ENCODE results near the gene TSPAN10.

GRCh38 chr17:81648707-81649085 is 11.7 kb downstream of the TSPAN10 start:
- TF ChIP-seq GATA2 (IDR thresholded peaks at IDR 0.05; ENCODE audit: low read depth, low read length) = no peak
- TF ChIP-seq GATA3 (IDR thresholded peaks at IDR 0.05; ENCODE audit: low read depth, low read length) = no peak

All from SH-SY5Y (cell line).